MCF 10A (cell line): Measurements from ENCODE around the gene MX2. TPM values are rescaled to one million over a fixed set of nuclear protein-coding genes. Genes with fewer than 3 reads are reported as not detected.

ENCODE experiments used
- BruUV-seq: library from RNA; stranded (reverse); fragments of 400-500 nt; replicated peaks from 2 replicates; lab custom pipeline; 2021; lab: Mats Ljungman, UMichigan
- CTCF ChIA-PET: fragments of 300-600 bp; sonication (Branson Sonifier 250); formaldehyde crosslinking; extraction: SDS; loops from one replicate; lab custom pipeline; 2021; ENCODE audit warnings: antibody characterized with exemption, inconsistent platforms; lab: Yijun Ruan, JAX
- POLR2A ChIA-PET: fragments of 300-600, 350-650 bp; sonication (Branson Sonifier 250); formaldehyde crosslinking; extraction: SDS; loops from one replicate; lab custom pipeline; 2020; ENCODE audit warnings: antibody characterized with exemption, inconsistent platforms; lab: Yijun Ruan, JAX
- DNase-seq: peaks from one replicate; pipeline ENCODE4 v3.0.0-alpha.2; 2018; ENCODE audit not compliant: unreplicated experiment
- H3K27ac Mint-ChIP-seq: one replicate; pipeline ENCODE4 v1.8.0; 2022; ENCODE audit warnings: mild to moderate bottlenecking, low read depth, mixed read lengths; ENCODE audit not compliant: unreplicated experiment
- H3K27me3 Mint-ChIP-seq: one replicate; pipeline ENCODE4 v1.8.0; 2022; ENCODE audit warnings: mixed read lengths; ENCODE audit not compliant: insufficient read depth, unreplicated experiment
- H3K36me3 Mint-ChIP-seq: one replicate; pipeline ENCODE4 v1.8.0; 2022; ENCODE audit warnings: mild to moderate bottlenecking, moderate library complexity, mixed read lengths; ENCODE audit not compliant: insufficient read depth, unreplicated experiment
- H3K4me1 Mint-ChIP-seq: one replicate; pipeline ENCODE4 v1.8.0; 2022; ENCODE audit warnings: mixed read lengths; ENCODE audit not compliant: insufficient read depth, unreplicated experiment
- H3K4me3 Mint-ChIP-seq: one replicate; pipeline ENCODE4 v1.8.0; 2022; ENCODE audit warnings: mild to moderate bottlenecking, moderate library complexity, mixed read lengths; ENCODE audit not compliant: unreplicated experiment
- H3K9me3 Mint-ChIP-seq: one replicate; pipeline ENCODE4 v1.8.0; 2022; ENCODE audit warnings: mixed read lengths; ENCODE audit not compliant: unreplicated experiment
- CTCF ChIP-seq: fragments of 200-600 bp; IDR thresholded peaks from one replicate; pipeline ENCODE4 v1.8.0; 2022; ENCODE audit warnings: antibody characterized with exemption, mild to moderate bottlenecking; ENCODE audit not compliant: unreplicated experiment
- intact Hi-C: fragments of 100-400 bp; cut with micrococcal nuclease; formaldehyde crosslinking; loops from 2 replicates; pipeline ENCODE4 v1.14.1; 2022
- total RNA-seq: library from RNA; stranded (reverse); gene quantifications from 2 replicates; pipeline ENCODE4 v1.2.3, GENCODE V29; 2022

MX2 gene
- total RNA-seq, 1 experiment from 2014 or later, result not detected

GRCh38 chr21:41398831-41399230, 37.0 kb downstream of the MX2 start:
- no peak for TF ChIP-seq CTCF
- peaks cover 6% of the 10 kb centered on the region for H3K9me3 Mint-ChIP-seq
- CTCF ChIA-PET, result no interaction called here
- POLR2A ChIA-PET, result no interaction called here
- H3K4me3 Mint-ChIP-seq, result no peak overlapping the region
- BruUV-seq, result no TSS peak
- no peaks in the 10 kb centered on the region for H3K36me3 Mint-ChIP-seq
- no peak for DNase-seq
- peaks cover 6% of the 10 kb centered on the region for H3K4me1 Mint-ChIP-seq
- H3K27ac Mint-ChIP-seq, result no peak overlapping the region
- peaks cover 47% of the 10 kb centered on the region for H3K27me3 Mint-ChIP-seq
- intact Hi-C loops, result no loop called here

- intact Hi-C loops, result no loop called here
- no peak overlapping the region for H3K27ac Mint-ChIP-seq
- BruUV-seq, result no TSS peak
- no peak overlapping the region for H3K4me3 Mint-ChIP-seq
- H3K9me3 Mint-ChIP-seq, result peaks cover 6% of the 10 kb centered on the region
- no peak for TF ChIP-seq CTCF
- H3K27me3 Mint-ChIP-seq, result peaks cover 47% of the 10 kb centered on the region
- DNase-seq, result no peak
- ChIA-PET CTCF (no interaction called here), POLR2A (no interaction called here)
- no peaks in the 10 kb centered on the region for H3K36me3 Mint-ChIP-seq
- H3K4me1 Mint-ChIP-seq, result peaks cover 6% of the 10 kb centered on the region
Measured at GRCh38 chr21:41399246-41399800, 37.5 kb downstream of the MX2 start.

- Mint-ChIP-seq H3K4me3 (no peak overlapping the region), H3K27ac (no peak overlapping the region), H3K36me3 (no peaks in the 10 kb centered on the region), H3K27me3 (peaks cover 56% of the 10 kb centered on the region), H3K4me1 (no peaks in the 10 kb centered on the region), H3K9me3 (no peaks in the 10 kb centered on the region)
- TF ChIP-seq CTCF, result no peak
- BruUV-seq, result no TSS peak
- CTCF ChIA-PET, result interaction anchor here (0.6 to 0.7 kb wide), 2 partner anchors 185 to 1691 kb away, joined by 3 read pairs; no protein-coding TSS in a partner anchor
- intact Hi-C loops, result no loop called here
- DNase-seq, result no peak
- POLR2A ChIA-PET, result no interaction called here
Measured at GRCh38 chr21:41402231-41402630, 40.4 kb downstream of the MX2 start.

GRCh38 chr21:41402796-41403195, 41.0 kb downstream of the MX2 start:
- Mint-ChIP-seq H3K4me1 (no peaks in the 10 kb centered on the region), H3K9me3 (no peaks in the 10 kb centered on the region), H3K27me3 (peaks cover 61% of the 10 kb centered on the region), H3K4me3 (no peak overlapping the region), H3K36me3 (no peaks in the 10 kb centered on the region), H3K27ac (no peak overlapping the region)
- intact Hi-C loops, result no loop called here
- ChIA-PET POLR2A (no interaction called here), CTCF (interaction anchor here (0.6 kb wide), 2 partner anchors 1053 to 1692 kb away, joined by 3 read pairs; no protein-coding TSS in a partner anchor)
- no peak for TF ChIP-seq CTCF
- no TSS peak for BruUV-seq
- no peak for DNase-seq
